ENCODE results near the gene PIBF1. TPM values are rescaled to one million over a fixed set of nuclear protein-coding genes. Genes with fewer than 3 reads are reported as not detected.
"Not testable (repeated sequence)": the region's sequence is repeated elsewhere in the genome, so short reads cannot be mapped to it uniquely, and the experiment has no call there.

Gene PIBF1
- total and polyA plus RNA-seq, 7 experiments from 2014 or later: 20.4 to 40.1 (median 29.1) TPM

GRCh38 chr13:73040484-73040883 is 258.6 kb downstream of the PIBF1 start:
- ATAC-seq (no peak), DNase-seq (no peak)
- no peak overlapping the region for H3K27ac Mint-ChIP-seq
- H3K4me1 Mint-ChIP-seq: no peaks in the 10 kb centered on the region
- intact Hi-C loops (cut with micrococcal nuclease): no loop called here
- CTCF ChIA-PET: no interaction called here
- no peaks in the 10 kb centered on the region for H3K9me3 ChIP-seq (ENCODE audit: control insufficient read depth in 2 of 3, low read length in 3 of 3)
- no peak overlapping the region for H3K4me3 Mint-ChIP-seq
- H3K4me1 ChIP-seq (ENCODE audit: control insufficient read depth in 2 of 2, insufficient read depth in 2 of 2, low read length in 2 of 2): no peaks in the 10 kb centered on the region
- no peaks in the 10 kb centered on the region for H3K36me3 ChIP-seq (ENCODE audit: control insufficient read depth in 2 of 3, insufficient read depth in 3 of 3, low read length in 3 of 3)
- H3K36me3 Mint-ChIP-seq: no peaks in the 10 kb centered on the region
- no peaks in the 10 kb centered on the region for H3K27me3 ChIP-seq (ENCODE audit: control insufficient read depth in 2 of 2, insufficient read depth in 2 of 2, low read length in 2 of 2)
- POLR2A ChIA-PET: no interaction called here
- H3K27ac ChIP-seq (ENCODE audit: low read depth, low read length): no peak overlapping the region
- no peaks in the 10 kb centered on the region for H3K9me3 Mint-ChIP-seq
- H3K4me3 ChIP-seq (ENCODE audit: low read length): no peak overlapping the region
- H3K27me3 Mint-ChIP-seq: no peaks in the 10 kb centered on the region

- no peak for DNase-seq
- Histone ChIP-seq H3K4me1 (ENCODE audit: control insufficient read depth in 2 of 2, insufficient read depth in 2 of 2, low read length in 2 of 2) (no peaks in the 10 kb centered on the region), H3K9me3 (ENCODE audit: control insufficient read depth in 2 of 3, low read length in 3 of 3) (no peaks in the 10 kb centered on the region), H3K27me3 (ENCODE audit: control insufficient read depth in 2 of 2, insufficient read depth in 2 of 2, low read length in 2 of 2) (no peaks in the 10 kb centered on the region), H3K27ac (ENCODE audit: low read depth, low read length) (no peak overlapping the region), H3K4me3 (ENCODE audit: low read length) (no peak overlapping the region), H3K36me3 (ENCODE audit: control insufficient read depth in 2 of 3, insufficient read depth in 3 of 3, low read length in 3 of 3) (no peaks in the 10 kb centered on the region)
- POLR2A ChIA-PET: interaction anchor here (0.7 kb wide), 1 partner anchor 17 kb away, joined by 3 read pairs; no protein-coding TSS in a partner anchor
- Mint-ChIP-seq H3K27ac (no peak overlapping the region), H3K4me3 (no peak overlapping the region), H3K9me3 (no peaks in the 10 kb centered on the region), H3K4me1 (no peaks in the 10 kb centered on the region), H3K27me3 (no peaks in the 10 kb centered on the region), H3K36me3 (no peaks in the 10 kb centered on the region)
- ATAC-seq: peak; percentile 34
- CTCF ChIA-PET: no interaction called here
- intact Hi-C loops (cut with micrococcal nuclease): no loop called here
Observed at GRCh38 chr13:73040968-73041596, 259.1 kb downstream of the PIBF1 start.

- ATAC-seq (no peak), DNase-seq (no peak)
- no peak overlapping the region for H3K4me3 Mint-ChIP-seq
- Histone ChIP-seq H3K27ac (ENCODE audit: low read depth, low read length) (no peak overlapping the region), H3K27me3 (ENCODE audit: control insufficient read depth in 2 of 2, insufficient read depth in 2 of 2, low read length in 2 of 2) (no peaks in the 10 kb centered on the region), H3K36me3 (ENCODE audit: control insufficient read depth in 2 of 3, insufficient read depth in 3 of 3, low read length in 3 of 3) (no peaks in the 10 kb centered on the region), H3K4me1 (ENCODE audit: control insufficient read depth in 2 of 2, insufficient read depth in 2 of 2, low read length in 2 of 2) (no peaks in the 10 kb centered on the region), H3K4me3 (ENCODE audit: low read length) (no peak overlapping the region), H3K9me3 (ENCODE audit: control insufficient read depth in 2 of 3, low read length in 3 of 3) (no peaks in the 10 kb centered on the region)
- intact Hi-C loops (cut with micrococcal nuclease): no loop called here
- no peaks in the 10 kb centered on the region for H3K4me1 Mint-ChIP-seq
- ChIA-PET CTCF (interaction anchor here (0.7 kb wide), 1 partner anchor 322 kb away, joined by 3 read pairs; no protein-coding TSS in a partner anchor), POLR2A (no interaction called here)
- H3K36me3 Mint-ChIP-seq: no peaks in the 10 kb centered on the region
- H3K27ac Mint-ChIP-seq: no peak overlapping the region
- no peaks in the 10 kb centered on the region for H3K27me3 Mint-ChIP-seq
- no peaks in the 10 kb centered on the region for H3K9me3 Mint-ChIP-seq
Observed at GRCh38 chr13:73045031-73045430, 263.1 kb downstream of the PIBF1 start.

- intact Hi-C loops (cut with micrococcal nuclease); H3K36me3 ChIP-seq (ENCODE audit: control insufficient read depth in 2 of 3, insufficient read depth in 3 of 3, low read length in 3 of 3); H3K4me3 Mint-ChIP-seq; H3K4me1 Mint-ChIP-seq; H3K36me3 Mint-ChIP-seq; H3K4me1 ChIP-seq (ENCODE audit: control insufficient read depth in 2 of 2, insufficient read depth in 2 of 2, low read length in 2 of 2); H3K9me3 ChIP-seq (ENCODE audit: control insufficient read depth in 2 of 3, low read length in 3 of 3); H3K27ac Mint-ChIP-seq; H3K4me3 ChIP-seq (ENCODE audit: low read length); H3K27me3 ChIP-seq (ENCODE audit: control insufficient read depth in 2 of 2, insufficient read depth in 2 of 2, low read length in 2 of 2); H3K27ac ChIP-seq (ENCODE audit: low read depth, low read length); POLR2A ChIA-PET; H3K9me3 Mint-ChIP-seq; H3K27me3 Mint-ChIP-seq; CTCF ChIA-PET; ATAC-seq; DNase-seq: not testable (repeated sequence)
Observed at GRCh38 chr13:73048615-73049014, 266.7 kb downstream of the PIBF1 start.

- Histone ChIP-seq H3K27ac (ENCODE audit: low read depth, low read length) (no peak overlapping the region), H3K9me3 (ENCODE audit: control insufficient read depth in 2 of 3, low read length in 3 of 3) (no peaks in the 10 kb centered on the region), H3K27me3 (ENCODE audit: control insufficient read depth in 2 of 2, insufficient read depth in 2 of 2, low read length in 2 of 2) (peaks cover 5 to 10% of the 10 kb centered on the region in 2 donors), H3K36me3 (ENCODE audit: control insufficient read depth in 2 of 3, insufficient read depth in 3 of 3, low read length in 3 of 3) (no peaks in the 10 kb centered on the region), H3K4me1 (ENCODE audit: control insufficient read depth in 2 of 2, insufficient read depth in 2 of 2, low read length in 2 of 2) (peaks cover 4 to 6% of the 10 kb centered on the region in 2 donors), H3K4me3 (ENCODE audit: low read length) (no peak overlapping the region)
- no peak for DNase-seq
- Mint-ChIP-seq H3K27ac (no peak overlapping the region), H3K4me3 (no peak overlapping the region), H3K9me3 (peaks cover 0 to 2% (median 0%) of the 10 kb centered on the region in 11 donors), H3K27me3 (peaks cover 27 to 48% (median 40%) of the 10 kb centered on the region in 5 donors), H3K4me1 (peaks cover 0 to 13% (median 11%) of the 10 kb centered on the region in 7 donors), H3K36me3 (peaks cover 0 to 8% (median 0%) of the 10 kb centered on the region in 5 donors)
- intact Hi-C loops (cut with micrococcal nuclease): loop anchor here (5.0 kb wide), 4 partner anchors 363 to 1233 kb away; partner anchors contain the start of gene KLF12 (in 1 of the 2)
- ATAC-seq: no peak
- POLR2A ChIA-PET: interaction anchor here (0.7 kb wide), 1 partner anchor 64 kb away, joined by 3 read pairs; no protein-coding TSS in a partner anchor
- CTCF ChIA-PET: interaction anchor here (1.0 kb wide), 1 partner anchor 39 kb away, joined by 3 read pairs; no protein-coding TSS in a partner anchor
Observed at GRCh38 chr13:73054712-73055111, 272.8 kb downstream of the PIBF1 start.

- Histone ChIP-seq H3K4me1 (ENCODE audit: control insufficient read depth in 2 of 2, insufficient read depth in 2 of 2, low read length in 2 of 2) (peaks cover 4 to 10% of the 10 kb centered on the region in 2 donors), H3K36me3 (ENCODE audit: control insufficient read depth in 2 of 3, insufficient read depth in 3 of 3, low read length in 3 of 3) (no peaks in the 10 kb centered on the region), H3K27ac (ENCODE audit: low read depth, low read length) (no peak overlapping the region), H3K4me3 (ENCODE audit: low read length) (no peak overlapping the region), H3K9me3 (ENCODE audit: control insufficient read depth in 2 of 3, low read length in 3 of 3) (no peaks in the 10 kb centered on the region), H3K27me3 (ENCODE audit: control insufficient read depth in 2 of 2, insufficient read depth in 2 of 2, low read length in 2 of 2) (peaks cover 5 to 10% of the 10 kb centered on the region in 2 donors)
- Mint-ChIP-seq H3K27me3 (peaks cover 23 to 57% (median 45%) of the 10 kb centered on the region in 5 donors), H3K9me3 (peaks cover 0 to 2% (median 0%) of the 10 kb centered on the region in 11 donors), H3K27ac (no peak overlapping the region), H3K4me3 (no peak overlapping the region), H3K4me1 (peaks cover 6 to 25% (median 23%) of the 10 kb centered on the region in 7 donors), H3K36me3 (peaks cover 0 to 8% (median 0%) of the 10 kb centered on the region in 5 donors)
- ChIA-PET CTCF (no interaction called here), POLR2A (no interaction called here)
- intact Hi-C loops (cut with micrococcal nuclease): loop anchor here (5.0 kb wide), 4 partner anchors 361 to 1231 kb away; partner anchors contain the start of gene KLF12 (in 1 of the 2)
- no peak for ATAC-seq
- DNase-seq: no peak
Observed at GRCh38 chr13:73055813-73056564, 274.1 kb downstream of the PIBF1 start.
